ENCODE results near the gene KPNA6.
"Not testable (repeated sequence)": the region's sequence is repeated elsewhere in the genome, so short reads cannot be mapped to it uniquely, and the experiment has no call there.

KPNA6 gene

DNA sequence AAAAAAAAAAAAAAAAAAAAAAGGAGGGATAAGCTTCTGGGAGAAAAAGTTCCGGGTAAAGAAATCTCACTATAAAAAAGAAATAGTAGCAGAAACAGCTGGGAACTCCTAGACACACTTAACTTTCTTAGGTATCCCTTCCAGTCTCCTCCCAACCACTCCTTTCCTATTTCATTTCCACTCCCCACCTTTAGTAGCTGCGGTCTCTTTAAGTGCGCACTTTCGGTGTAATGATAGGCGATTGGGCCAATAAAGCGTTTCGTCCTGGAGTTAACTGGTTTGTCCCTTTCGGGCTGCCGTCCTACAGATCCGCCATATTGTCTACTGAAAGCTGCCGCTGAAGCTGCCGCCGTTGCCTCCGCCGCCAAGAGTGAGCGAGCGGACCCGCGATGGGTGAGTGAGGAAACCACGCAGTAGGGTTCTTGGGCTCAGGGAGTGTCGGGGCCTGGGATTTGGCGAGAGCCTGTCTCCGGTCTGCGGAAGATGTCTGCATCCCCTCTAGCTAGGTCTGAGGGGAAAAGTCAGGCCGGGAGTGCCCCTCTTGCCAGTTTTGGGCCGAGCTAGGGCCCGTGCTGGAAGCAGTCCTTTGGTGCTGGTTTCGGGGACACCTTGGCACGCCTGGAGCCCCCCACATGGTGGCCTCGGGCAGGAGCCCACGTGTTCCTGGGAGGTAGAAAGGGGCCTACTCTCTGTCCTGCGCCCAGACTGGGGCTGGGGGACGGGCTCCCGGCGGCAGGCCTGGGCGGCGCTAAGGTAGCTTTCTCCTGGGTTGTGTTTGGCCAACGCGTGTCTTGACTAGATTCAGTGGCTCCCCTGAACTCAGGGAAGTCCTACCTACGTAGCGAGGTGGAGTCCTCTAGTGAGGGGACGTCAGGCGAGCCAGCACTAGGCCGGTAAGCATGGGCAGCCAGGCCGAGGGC is at the start of gene KPNA6:
Gene KPNA6, plus strand, starts transcription at position 315 of the 920 bp plus-strand sequence. Its CDS starts 75 bp downstream, at position 390.
- peak; percentile 75 for DNase-seq (ENCODE audit: low read depth)

DNA sequence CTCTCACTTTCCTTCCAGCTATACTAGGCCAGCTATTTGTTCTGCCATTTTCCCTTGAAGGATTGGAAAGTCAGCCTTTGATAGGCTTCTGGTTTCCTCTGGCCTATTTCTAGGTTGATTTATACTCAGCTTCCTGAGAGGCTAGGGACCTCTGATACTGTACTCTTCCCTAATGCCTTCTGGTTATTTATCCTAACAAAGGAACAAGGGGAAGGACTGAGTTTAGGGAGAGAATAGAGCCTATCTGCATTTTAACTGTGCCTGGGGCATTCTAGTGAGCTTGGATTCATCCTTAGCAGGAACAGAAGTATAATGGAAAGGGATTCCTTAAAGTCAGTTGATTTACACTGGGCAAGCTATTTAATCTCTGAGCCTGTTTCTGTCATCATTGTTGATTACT is 46.9 kb upstream of the KPNA6 start:
- DNase-seq (ENCODE audit: low read depth), result no peak

DNA sequence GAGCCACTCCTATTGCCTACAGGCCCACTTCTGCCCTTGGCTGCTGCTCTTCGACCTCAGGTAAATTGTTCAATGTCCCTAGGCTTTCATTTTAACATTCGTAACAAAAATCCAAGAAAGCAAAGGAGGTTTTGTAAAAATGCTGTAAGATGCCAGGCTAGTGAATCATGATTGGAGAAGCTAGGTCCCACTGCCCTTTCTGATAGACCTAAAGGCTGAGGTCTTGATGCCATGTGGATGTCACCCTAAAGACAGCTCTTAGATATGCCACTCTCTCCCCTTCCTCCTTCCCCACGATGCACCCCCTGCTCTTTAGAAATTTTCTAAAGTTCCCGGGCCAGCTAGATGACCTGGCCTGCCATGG is 45.0 kb upstream of the KPNA6 start:
- DNase-seq (ENCODE audit: low read depth), result no peak

DNA sequence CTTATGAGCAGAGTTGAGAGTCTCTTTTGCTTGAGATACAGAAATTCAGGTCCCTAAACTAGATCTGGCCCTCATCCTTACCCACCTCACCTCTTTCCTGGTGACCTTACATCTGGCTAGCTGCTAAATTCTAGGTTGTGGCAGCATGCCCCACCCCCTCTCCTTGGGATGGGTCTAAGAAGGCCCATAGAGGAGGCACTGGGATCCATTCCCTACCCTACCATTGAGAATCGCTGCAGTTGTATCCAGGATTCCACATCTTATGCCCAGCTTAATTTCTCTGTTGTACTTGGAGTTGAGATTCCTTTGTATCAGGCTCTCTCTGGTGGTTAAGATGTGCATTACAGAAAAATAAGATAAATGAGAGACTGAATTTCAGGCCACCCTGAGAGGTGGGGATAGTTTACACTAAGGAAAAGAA is 44.6 kb upstream of the KPNA6 start:
- no peak for DNase-seq (ENCODE audit: low read depth)

DNA sequence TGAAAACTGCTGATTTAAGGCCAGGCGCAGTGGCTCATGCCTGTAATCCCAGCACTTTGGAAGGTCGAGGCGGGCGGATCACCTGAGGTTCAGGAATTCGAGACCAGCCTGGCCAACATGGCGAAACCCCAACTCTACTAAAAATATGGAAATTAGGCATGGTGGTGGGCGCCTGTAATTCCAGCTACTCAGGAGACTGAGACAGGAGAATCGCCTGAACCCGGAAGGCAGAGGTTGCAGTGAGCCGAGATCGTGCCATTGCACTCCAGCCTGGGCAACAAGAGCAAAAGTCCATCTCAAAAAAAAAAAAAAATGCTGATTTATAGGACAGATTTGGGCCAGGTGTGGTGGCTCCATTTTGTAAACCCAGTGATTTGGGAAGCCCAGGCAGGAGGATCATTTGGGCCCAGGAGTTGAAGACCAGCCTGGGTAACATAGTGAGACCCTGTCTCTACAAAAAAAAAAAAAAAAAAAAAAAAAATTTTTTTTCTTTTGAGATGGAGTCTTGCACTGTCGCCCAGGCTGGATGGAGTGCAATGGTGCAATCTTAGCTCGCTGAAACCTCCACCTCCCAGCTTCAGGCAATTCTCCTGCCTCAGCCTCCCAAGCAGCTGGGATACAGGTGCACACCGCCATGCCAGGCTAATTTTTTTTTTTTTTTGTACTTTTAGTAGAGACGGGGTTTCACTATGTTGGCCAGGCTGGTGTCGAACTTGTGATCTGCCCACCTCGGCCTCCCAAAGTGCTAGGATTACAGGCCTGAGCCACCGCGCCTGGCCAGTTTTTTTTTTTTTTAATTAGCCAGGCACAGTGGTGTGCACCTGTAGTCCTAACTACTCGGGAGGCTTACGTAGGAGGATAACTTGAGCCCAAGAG is 42.0 kb upstream of the KPNA6 start:
- DNase-seq (ENCODE audit: low read depth), result not testable (repeated sequence)

DNA sequence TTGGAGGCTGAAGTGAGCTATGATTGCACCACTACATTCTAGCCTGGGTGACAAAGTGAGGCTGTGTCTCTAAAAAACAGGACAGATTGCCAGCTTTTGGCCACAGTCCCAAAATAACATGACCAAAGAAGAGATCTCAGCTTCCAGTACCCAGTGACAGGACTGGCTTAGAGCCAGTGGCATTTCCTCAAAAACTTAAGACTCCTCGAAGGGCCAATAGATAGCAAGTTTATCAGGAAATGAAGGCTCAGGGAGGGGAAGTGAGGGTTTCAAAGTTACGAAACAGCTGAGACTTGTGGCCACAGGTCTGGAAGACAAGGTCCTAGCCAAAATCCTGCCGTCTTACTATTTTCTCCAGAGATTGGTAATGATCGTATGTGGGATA is 41.4 kb upstream of the KPNA6 start:
- DNase-seq (ENCODE audit: low read depth), result no peak

DNA sequence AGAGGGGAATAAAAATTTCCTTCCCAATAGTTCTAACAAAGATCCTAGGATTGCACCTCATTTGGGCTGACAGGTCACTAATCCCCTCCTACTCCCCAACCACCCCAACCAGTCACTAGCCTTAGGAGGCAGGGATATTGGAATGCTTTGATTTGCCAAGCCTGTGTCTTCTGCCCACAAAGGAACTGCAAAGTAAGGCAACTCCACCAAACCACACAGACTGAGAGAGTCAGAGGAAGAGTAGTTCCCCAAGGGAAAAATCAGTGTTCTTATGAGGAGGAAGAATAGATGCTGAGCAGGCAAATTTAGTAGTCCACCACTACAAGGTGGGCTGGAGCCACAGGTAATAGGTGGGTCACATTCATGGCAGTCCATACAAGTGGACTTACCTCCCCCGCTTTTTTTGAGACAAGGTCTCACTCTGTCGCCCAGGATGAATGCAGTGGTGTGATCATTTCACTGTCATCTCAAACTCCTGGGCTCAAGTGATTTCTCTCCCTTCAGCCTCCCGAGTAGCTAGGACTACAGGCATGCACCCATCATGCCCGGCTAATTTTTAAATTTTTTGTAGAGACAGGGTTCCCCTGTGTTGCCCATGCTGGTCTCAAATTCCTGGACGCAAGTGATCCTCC is 38.8 kb upstream of the KPNA6 start:
- DNase-seq (ENCODE audit: low read depth), result no peak

DNA sequence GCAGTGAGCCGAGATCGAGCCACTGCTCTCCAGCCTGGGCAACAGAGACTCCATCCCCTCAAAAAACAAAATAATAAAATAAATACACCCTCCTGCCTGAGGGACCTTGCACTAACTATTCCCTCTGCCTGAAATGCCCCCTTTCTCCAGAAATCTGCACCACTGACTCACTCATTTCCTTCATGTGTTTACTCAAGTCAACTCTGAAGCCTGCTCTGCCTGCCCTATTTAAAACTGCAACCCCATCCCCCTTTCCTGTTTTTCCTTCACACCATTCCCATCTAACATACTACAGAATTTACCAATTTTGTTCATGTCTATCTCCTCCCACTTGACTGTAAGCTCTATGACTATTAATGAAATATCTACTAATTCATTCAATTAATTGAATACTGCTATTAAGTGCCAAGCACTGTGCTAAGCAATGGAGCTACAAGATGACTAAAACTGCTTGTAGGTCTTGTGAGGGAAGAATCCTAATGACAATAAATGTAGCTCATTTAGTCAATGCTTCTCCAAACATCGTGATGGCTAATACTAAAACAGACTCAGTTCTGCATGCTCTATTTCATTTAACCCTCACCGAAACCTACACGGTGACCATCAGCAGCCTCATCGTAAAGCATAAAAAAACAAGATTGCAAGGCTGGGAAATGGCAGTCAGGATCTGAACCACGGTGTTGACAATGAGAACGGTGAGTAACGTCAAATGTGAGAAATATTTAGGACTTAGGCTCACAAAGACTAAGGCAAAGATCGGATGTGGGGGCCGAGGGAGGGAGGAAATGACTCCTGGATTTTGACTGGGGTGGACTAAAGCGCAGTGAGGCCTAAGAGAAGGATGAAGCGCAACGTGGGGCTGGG is 35.9 kb upstream of the KPNA6 start:
- no peak for DNase-seq (ENCODE audit: low read depth)

DNA sequence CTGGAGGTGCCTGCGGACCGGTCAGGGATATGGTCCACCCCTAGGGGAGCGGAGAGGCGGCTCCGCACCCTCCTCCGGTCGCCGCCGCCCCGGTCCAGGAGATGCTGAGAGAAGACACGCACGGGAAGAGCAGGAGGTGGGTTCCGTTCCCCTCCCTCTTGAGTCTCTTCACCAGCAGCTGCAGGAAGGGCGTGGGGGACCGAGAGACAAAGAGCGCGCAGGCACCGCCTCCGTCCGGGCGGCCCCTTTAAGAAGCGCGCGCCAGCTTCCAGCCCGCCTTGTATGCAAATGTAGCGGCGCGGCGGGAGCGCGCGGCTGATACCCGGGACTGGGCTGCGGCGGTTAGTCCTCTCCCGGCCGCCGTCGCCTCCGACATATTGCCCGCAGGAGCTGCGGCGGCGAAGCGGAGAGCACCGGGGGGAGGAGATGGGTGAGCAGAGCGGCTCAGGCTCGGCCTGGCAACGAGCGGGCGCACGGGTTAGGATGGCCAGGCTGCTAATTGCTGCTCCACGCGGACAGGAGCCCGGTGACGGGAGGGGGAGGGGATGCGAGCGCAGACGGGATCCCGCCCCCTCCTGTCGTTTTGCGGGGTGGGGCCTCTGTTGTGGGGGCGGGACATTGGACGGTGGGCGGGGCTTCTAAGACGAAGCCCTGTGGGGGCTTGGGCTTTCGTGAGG is 35.1 kb upstream of the KPNA6 start, which contains the start of gene TMEM39B:
Gene TMEM39B, plus strand, starts transcription at position 318 of the 677 bp plus-strand sequence. Its CDS starts 109 bp downstream, at position 427.
- peak; percentile 89 for DNase-seq (ENCODE audit: low read depth)

DNA sequence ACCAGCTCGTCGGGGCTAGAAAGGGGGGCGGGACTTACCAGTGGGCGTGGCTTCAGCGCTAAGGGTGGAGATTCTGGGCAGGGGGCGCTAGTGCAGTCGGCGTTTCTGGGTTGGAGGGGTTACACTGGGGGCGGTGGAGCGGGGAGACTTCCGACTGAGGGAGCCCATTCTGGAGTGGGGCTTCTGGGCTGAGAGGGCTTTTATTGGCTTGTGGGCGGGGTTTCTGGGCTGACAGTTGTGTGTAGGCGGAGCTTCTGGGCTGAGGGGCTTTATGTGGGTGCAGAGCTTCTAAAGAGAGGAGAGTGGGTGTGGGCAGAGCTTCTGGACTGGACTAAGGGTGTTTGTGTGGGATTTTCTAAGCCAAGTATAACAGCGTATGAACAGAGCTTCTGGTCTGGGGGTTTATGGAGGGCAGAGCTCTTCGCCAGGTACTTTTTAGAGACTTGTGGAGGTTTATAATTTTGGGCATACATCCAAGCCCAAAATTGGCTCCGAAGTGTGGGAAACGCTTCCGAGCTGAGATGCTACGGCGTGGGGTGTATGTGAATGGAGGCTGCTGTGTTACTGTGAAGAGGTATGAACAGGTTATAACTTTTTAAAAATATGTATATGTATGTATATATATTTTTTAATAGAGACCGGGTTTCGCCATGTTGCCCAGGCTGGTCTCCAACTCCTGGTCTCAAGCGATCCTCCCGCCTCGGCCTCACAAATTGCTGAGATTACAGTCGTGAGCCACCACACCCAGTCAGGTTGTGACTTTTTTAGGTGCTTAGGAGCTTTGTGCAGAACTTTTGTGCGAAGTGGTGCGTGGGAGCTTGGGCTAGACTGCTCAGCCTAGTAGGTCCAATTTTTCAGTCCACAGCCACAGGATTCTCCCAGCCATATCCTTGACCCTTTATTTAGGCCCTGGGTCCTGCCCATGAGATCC is 34.3 kb upstream of the KPNA6 start:
- no peak for DNase-seq (ENCODE audit: low read depth)

DNA sequence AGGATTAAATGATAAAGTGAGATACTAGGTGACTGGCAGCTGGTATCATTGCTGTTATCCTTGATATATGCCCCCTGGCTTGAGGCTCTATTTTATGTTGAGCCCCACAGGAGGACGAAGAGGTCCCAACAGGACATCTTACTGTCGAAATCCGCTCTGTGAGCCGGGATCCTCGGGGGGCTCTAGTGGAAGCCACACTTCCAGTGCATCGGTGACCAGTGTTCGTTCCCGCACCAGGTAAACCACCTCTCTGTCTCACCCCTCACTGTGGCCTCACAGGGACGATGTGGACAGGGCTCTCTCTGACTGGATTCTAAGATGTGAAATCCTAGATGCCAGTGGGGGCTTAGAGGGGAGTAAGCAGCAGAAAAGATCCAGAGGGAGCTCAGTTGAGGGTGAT is 33.0 kb upstream of the KPNA6 start:
- DNase-seq (ENCODE audit: low read depth), result no peak

DNA sequence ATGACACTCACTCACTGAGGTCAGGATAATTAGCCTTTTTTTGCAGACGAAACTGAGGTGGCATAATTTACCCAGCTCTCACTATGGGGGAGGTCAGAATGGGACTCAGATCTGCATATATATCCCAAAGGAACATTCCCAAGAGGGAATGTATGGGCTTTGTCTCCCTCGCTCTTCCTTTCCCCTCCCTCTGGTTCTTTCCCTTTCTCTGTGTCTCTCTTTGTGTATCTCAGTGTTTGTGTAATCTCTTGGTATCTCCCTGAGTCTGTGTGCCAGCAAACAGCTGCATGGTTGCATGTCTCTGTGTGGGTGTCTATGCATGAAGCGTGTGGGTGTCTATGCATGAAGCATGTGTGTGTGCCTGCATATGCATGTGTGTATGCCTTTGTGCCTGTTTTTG is 30.4 kb upstream of the KPNA6 start:
- no peak for DNase-seq (ENCODE audit: low read depth)

DNA sequence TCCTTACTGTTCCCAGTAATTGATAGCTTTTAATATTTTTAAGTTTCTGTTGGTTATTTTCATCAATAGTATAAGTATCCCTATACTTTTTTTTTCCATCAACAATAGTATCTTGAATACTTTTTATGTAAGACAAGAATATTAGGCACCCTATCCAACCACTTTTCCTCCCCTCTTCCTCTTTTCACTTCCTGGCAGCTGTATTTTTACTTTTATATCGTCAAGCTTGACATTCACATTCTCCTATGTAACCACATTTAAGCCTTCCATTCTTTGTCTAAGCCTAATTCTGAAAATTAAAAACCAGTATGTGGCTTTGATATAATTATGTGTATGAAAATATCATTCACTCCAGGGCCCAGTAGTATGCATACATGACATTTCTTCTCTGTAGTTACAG is 25.8 kb upstream of the KPNA6 start:
- no peak for DNase-seq (ENCODE audit: low read depth)

DNA sequence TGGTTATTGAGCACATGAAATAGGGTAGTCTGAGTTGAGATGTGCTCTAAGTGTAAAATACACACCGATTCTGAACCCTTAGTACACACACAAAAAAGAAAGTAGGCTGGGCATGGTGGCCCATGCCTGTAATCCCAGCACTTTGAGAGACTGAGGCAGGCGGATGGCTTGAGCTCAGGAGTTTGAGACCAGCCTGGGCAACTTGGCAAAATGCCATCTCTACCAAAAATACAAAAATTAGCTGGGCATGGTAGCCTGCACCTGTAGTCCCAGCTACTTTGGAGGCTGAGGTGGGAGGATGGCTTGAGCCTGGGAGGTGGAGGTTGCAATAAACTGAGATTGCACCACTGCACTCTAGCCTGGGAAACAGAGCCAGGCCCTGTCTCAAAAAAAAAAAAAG is 21.5 kb upstream of the KPNA6 start:
- DNase-seq (ENCODE audit: low read depth), result not testable (repeated sequence)

DNA sequence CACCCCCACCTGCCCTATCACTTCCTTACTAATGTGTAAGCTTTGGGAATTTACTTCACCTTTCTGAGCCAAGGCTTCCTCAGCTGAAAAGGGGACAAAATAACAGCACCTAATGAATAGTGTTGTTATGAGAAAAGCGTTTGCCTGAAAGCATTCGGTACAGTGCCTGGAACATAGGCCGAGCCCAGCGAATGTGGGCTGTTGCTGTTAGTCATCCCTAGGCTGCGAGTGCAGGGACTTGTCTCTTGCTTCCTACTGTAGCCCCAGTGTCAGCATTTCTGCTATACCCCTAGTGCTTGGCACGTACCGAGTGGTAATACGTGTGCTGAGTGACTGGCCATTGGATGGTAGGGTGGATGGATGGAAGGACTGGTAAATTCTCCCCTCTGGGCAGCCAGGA is 16.7 kb upstream of the KPNA6 start:
- no peak for DNase-seq (ENCODE audit: low read depth)

DNA sequence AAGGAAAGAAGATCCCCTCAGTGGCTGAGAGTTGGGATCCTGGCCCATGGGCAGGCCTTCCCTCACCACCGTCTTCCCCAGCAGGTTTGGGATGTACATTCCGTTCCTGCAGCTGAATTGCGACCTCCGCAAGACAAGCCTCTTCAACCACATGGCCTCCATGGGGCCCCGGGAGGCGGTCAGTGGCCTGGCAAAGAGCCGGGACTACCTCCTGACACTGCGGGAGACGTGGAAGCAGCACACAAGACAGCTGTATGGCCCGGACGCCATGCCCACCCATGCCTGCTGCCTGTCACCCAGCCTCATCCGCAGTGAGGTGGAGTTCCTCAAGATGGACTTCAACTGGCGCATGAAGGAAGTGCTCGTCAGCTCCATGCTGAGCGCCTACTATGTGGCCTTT is 16.3 kb upstream of the KPNA6 start:
- no peak for DNase-seq (ENCODE audit: low read depth)

DNA sequence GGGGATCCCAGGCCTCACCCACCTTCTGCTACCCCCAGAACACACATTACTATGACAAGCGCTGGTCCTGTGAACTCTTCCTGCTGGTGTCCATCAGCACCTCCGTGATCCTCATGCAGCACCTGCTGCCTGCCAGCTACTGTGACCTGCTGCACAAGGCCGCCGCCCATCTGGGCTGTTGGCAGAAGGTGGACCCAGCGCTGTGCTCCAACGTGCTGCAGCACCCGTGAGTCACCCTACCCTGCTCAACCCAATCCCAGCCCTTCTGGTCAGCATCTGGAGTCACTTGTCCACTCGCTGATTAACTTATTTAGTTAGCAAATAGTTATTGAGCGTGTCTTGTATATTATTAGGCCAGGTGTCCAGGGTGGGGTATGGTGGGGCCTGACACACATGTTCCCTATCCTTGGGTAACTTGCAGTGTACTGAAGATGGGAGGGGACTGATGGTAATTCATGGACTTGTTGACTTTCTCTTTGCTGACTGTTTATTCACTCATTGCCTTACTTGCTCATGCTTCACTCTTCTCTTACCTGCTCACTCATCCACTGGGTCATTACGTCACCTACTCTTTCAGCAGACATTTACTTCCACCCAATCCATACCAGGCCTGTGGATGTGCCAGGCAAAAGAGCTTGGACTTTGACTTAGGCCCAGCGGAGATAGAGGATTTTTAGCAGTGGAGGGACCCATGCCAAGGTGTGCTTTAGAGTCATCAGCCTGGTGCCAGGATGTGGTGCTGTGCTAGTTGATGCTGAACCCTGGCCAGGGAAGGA is 12.9 kb upstream of the KPNA6 start:
- DNase-seq (ENCODE audit: low read depth), result no peak

DNA sequence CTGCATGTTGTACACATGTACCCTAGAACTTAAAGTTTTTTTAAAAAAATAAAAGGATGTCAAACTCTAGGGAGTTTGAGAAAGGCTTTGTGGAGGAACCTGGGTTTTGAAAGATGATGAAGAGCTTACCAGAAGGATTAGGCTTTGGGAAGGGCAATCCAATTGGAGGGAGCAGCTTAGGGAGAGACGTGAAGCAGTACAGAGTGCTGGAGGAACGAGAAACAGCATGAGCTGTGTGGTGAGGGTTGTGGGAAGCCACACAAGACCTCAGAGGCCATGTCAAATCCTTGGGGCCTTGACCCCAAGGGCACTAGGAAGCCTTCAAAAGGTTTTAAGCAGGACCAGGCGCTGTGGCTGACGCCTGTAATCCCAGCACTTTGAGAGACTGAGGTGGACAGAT is 8.4 kb upstream of the KPNA6 start:
- DNase-seq (ENCODE audit: low read depth), result no peak

DNA sequence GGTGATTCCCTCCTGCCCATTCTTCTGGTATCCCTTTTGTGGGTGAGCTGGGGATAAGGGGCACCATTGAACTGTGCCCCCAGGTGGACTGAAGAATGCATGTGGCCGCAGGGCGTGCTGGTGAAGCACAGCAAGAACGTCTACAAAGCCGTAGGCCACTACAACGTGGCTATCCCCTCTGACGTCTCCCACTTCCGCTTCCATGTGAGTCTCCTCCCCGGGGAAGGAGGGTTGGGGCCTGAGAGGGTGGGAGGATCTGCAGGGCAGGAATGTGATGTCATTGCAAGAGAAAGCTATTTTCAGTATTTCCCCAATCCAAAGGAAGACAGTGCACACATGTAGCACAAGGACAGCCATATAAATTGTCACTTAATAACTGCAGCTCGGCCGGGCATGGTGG is 7.5 kb upstream of the KPNA6 start:
- no peak for DNase-seq (ENCODE audit: low read depth)
